Measurements from ENCODE around the gene MCM7.

Gene MCM7

DNA sequence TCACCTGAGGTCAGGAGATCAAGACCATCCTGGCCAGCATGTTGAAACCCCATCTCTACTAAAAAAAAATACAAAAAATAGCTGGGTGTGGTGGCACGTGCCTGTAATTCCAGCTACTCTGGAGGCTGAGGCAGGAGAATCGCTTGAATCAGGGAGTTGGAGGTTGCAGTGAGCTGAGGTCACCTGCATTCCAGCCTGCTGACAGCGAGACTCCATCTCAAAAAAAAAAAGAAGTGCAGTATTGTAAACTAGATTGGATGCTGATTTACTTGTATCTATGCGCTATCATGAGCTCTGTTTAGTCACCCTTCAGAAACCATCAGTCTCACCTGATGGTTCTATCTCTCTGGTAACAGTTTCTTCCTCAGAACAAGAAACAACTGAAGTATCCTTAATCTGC is 37.8 kb downstream of the MCM7 start:
- no peak overlapping the region for H3K27ac ChIP-seq
- no peaks in the 10 kb centered on the region for H3K27me3 ChIP-seq (replicated peaks)
- DNase-seq = no peak
- in situ Hi-C loops (cut with HindIII; ENCODE audit: low pct_ligation_motif_present, low sequenced_read_pairs) = no loop called here
- TF ChIP-seq CTCF (IDR thresholded peaks at IDR 0.05; ENCODE audit: low read depth, low read length, missing control alignments) = no peak
- no peak overlapping the region for H3K4me3 ChIP-seq (ENCODE audit: low read depth, low read length)
- peaks cover 41% of the 10 kb centered on the region for H3K36me3 ChIP-seq (replicated peaks)

DNA sequence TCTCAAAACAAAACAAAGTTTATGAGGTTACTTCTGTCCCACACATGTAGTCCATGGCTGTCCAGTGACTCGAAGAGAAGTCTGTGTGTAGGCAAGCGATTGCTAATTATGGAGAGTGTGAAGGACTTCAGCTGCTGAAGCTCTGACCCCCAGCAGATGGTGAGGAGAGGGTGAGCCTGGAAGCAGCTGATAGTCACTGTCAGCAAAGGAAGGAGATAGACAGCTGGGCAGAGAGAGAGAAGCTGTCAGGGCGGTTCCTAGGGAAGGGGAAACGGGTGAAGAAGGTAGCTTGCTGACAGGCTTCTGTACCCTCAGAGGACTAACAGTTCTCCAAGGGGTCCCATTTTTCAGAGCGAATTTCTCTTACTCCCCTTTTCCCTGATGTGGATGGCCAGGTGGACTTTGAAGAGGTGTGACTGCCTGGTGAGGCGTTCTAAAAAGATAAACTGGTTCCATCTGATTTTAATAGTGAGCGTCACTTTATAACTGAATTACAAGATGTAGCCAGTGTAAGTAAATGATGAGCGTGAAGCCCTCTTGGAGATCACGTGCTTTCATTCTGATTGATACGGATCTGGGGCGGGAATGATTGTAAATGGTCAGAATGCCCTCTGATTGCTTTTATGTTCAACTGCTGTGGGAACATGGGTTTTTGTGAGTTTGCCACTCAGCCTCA is 39.5 kb downstream of the MCM7 start:
- Histone ChIP-seq H3K36me3 (replicated peaks) (peaks cover 44% of the 10 kb centered on the region), H3K4me3 (ENCODE audit: low read depth, low read length) (no peak overlapping the region), H3K27ac (no peak overlapping the region), H3K27me3 (replicated peaks) (no peaks in the 10 kb centered on the region)
- in situ Hi-C loops (cut with HindIII; ENCODE audit: low pct_ligation_motif_present, low sequenced_read_pairs) = no loop called here
- TF ChIP-seq CTCF (IDR thresholded peaks at IDR 0.05; ENCODE audit: low read depth, low read length, missing control alignments) = no peak
- DNase-seq = no peak

GRCh38 chr7:100059251-100059739 is 41.9 kb downstream of the MCM7 start:
- TF ChIP-seq CTCF (IDR thresholded peaks at IDR 0.05; ENCODE audit: low read depth, low read length, missing control alignments) = no peak
- Histone ChIP-seq H3K4me3 (ENCODE audit: low read depth, low read length) (no peak overlapping the region), H3K27ac (no peak overlapping the region), H3K27me3 (replicated peaks) (no peaks in the 10 kb centered on the region), H3K36me3 (replicated peaks) (peaks cover 37% of the 10 kb centered on the region)
- in situ Hi-C loops (cut with HindIII; ENCODE audit: low pct_ligation_motif_present, low sequenced_read_pairs) = no loop called here
- no peak for DNase-seq

DNA sequence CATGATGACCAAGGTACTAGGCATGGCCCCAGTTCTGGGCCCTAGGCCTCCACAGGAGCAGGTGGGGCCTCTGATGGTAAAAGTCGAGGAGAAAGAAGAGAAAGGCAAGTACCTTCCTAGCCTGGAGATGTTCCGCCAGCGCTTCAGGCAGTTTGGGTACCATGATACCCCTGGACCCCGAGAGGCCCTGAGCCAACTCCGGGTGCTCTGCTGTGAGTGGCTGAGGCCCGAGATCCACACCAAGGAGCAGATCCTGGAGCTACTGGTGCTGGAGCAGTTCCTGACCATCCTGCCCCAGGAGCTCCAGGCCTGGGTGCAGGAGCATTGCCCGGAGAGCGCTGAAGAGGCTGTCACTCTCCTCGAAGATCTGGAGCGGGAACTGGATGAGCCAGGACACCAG is 44.2 kb downstream of the MCM7 start:
- no peak for DNase-seq
- TF ChIP-seq CTCF (IDR thresholded peaks at IDR 0.05; ENCODE audit: low read depth, low read length, missing control alignments) = no peak
- in situ Hi-C loops (cut with HindIII; ENCODE audit: low pct_ligation_motif_present, low sequenced_read_pairs) = no loop called here
- Histone ChIP-seq H3K36me3 (replicated peaks) (peaks cover 25% of the 10 kb centered on the region), H3K27me3 (replicated peaks) (no peaks in the 10 kb centered on the region), H3K4me3 (ENCODE audit: low read depth, low read length) (no peak overlapping the region), H3K27ac (no peak overlapping the region)

GRCh38 chr7:100053215-100053614 is 48.0 kb downstream of the MCM7 start:
- Histone ChIP-seq H3K27ac (no peak overlapping the region), H3K4me3 (ENCODE audit: low read depth, low read length) (no peak overlapping the region), H3K36me3 (replicated peaks) (peaks cover 6% of the 10 kb centered on the region), H3K27me3 (replicated peaks) (no peaks in the 10 kb centered on the region)
- DNase-seq = peak; percentile 49
- TF ChIP-seq CTCF (IDR thresholded peaks at IDR 0.05; ENCODE audit: low read depth, low read length, missing control alignments) = peak; percentile 25
- in situ Hi-C loops (cut with HindIII; ENCODE audit: low pct_ligation_motif_present, low sequenced_read_pairs) = no loop called here

GRCh38 chr7:100051611-100052010 is 49.6 kb downstream of the MCM7 start:
- no peak for DNase-seq
- in situ Hi-C loops (cut with HindIII; ENCODE audit: low pct_ligation_motif_present, low sequenced_read_pairs) = no loop called here
- no peak overlapping the region for H3K4me3 ChIP-seq (ENCODE audit: low read depth, low read length)

More at GRCh38 chr7:100051611-100052010, 49.6 kb downstream of the MCM7 start:
- Histone ChIP-seq H3K36me3 (replicated peaks) (no peaks in the 10 kb centered on the region), H3K27me3 (replicated peaks) (no peaks in the 10 kb centered on the region), H3K27ac (no peak overlapping the region)
- TF ChIP-seq CTCF (IDR thresholded peaks at IDR 0.05; ENCODE audit: low read depth, low read length, missing control alignments) = no peak

Measured in brain microvascular endothelial cell (primary cell).